ENCODE results near the gene TRIP12.
"Not testable (repeated sequence)": the region's sequence is repeated elsewhere in the genome, so short reads cannot be mapped to it uniquely, and the experiment has no call there.

TRIP12 gene

DNA sequence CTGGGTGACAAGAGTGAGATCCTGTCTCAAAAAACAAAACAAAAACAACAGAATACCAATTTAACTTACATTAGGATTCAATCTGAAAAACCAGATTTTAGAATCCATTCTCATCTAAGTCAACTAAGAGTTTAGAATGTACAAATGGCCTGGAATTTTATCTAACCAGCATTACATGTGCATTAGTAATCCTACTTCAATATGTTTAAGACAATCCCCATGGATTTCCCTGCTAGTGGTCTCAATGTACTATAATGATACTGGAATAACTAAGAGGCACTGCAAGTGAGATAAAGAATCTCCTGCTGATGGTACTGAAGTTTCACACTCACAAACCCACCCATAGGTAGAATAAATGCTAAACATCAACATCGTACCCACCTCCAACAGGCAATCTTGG, 153.6 kb downstream of the TRIP12 start:
- DNase-seq (ENCODE audit: low read depth in 2 of 2), result no peak

DNA sequence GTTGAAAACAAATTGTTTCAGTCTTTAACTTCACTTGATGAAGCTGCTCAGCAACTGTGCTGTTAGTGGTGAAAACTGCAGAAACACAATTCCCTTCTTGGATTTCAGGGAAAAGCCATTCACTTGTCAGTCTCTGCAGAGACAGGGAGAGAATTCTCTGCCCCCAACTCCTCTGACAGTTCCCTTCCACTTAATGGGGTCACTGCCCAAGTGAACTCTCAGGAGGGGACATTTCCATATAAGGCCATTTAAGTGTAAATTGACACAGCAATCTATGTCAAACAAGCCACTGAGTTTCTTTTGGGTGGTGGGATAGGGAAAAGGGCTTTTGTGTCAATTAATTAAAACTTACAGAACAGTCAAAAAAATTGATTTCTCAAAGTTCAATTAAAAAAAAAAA, 156.1 kb downstream of the TRIP12 start:
- no peak for DNase-seq (ENCODE audit: low read depth in 2 of 2)

DNA sequence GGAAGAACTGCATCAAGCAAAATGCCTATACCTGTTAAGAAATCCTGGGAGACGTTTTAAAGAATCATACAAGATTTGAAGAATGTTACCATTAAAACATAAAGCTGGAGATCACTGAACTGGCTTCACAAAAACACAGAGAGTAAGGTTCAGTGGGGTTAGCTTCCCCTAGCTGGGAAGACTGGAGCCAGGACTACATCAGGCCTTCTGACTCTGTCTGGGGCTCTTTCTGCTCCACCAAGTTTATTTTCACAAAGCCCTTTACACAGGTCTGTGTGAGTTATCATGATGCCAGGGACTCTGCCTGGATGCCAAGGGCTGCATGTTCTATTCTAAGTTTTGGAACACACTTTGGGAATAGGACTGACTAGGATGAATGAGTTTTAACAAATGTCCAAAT, 160.1 kb downstream of the TRIP12 start:
- DNase-seq (ENCODE audit: low read depth in 2 of 2), result no peak

DNA sequence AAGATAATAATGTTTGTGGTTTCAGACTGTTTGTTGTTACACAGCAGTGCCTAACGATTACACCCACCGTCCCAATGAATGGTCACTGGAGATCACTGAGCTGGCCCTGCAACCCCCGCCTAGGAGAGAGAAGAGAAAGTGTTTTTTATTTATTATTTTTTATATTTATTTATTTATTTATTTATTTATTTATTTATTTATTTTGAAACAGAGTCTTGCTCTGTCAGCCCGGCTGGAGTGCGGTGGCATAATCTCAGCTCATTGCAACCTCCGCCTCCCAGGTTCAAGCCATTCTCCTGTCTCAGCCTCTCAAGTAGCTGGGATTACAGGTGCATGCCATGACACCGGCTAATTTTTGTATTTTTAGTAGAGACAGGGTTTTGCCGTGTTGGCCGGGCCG, 164.3 kb downstream of the TRIP12 start:
- not testable (repeated sequence) for DNase-seq (ENCODE audit: low read depth in 2 of 2)

DNA sequence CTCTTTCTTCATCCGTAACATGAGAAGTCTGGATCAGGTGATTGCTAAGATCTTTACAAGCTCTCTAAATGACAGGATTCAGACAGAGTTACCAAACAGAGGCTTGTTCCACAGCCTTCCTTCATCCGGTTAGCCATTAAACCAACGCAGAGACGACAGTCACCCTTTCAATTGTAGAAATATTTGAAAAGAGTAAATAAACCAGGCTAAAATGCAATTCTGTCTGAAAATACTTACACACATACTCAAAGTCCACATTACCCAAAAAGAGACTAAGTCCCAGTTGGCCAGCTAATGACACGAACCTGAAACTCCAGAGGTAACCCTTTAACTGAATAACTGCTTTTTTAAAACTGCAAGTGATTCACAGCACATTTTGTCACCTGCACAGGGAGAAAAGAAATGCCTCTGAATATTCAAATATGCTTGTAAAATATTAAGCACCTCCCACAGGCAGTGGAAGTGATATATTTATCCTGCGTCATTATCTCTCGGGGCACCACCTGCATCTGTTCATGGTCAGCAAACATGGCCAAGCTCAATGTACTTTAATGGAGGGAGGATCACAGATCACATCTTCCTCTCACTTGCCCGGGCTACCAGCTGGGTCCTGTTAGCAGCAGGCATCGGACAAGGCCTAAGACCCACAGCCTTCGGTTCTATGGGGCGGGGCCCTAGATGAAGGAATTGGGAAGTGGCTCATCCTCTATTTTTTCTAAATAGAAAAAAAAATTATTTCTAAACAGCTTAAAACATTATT, 168.7 kb downstream of the TRIP12 start:
- DNase-seq (ENCODE audit: low read depth in 2 of 2), result no peak

DNA sequence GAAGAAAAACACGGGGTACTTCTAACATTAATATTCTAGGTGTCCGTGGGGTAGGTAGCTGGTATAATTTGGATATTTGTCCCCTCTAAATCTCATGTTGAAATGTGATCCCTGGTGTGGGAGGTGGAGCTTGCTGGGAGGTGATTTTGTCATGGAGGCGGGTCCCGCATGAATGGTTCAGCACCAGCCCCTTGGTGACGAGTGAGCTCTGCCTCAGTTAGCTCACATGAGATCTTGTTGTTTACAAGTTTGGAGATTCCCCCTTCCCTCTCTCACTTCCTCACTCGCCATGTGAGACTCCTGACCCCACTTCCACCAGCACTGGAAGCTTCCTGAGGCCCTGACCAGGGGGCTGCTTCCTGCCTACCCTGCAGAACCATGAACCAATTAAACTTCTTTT, 172.0 kb downstream of the TRIP12 start:
- no peak for DNase-seq (ENCODE audit: low read depth in 2 of 2)

DNA sequence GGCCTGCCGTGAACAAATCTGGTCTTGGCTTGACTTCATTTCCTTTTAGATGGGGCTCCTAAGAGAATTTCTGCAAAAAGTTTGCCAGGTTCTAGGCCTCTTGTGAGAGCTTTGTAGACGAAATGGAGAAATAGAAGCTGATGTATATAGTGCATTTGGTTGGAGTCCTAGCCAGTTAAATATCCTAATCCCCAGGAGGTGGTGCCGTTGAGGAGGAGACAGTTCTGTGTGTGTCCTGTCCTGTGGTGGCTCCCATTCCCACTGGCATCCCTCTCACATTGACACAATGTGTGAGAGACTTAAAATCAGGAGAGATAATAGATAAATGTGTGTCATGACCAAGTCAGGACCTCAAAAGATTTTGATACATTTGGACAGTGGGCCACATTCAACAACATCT, 172.9 kb downstream of the TRIP12 start:
- no peak for DNase-seq (ENCODE audit: low read depth in 2 of 2)

DNA sequence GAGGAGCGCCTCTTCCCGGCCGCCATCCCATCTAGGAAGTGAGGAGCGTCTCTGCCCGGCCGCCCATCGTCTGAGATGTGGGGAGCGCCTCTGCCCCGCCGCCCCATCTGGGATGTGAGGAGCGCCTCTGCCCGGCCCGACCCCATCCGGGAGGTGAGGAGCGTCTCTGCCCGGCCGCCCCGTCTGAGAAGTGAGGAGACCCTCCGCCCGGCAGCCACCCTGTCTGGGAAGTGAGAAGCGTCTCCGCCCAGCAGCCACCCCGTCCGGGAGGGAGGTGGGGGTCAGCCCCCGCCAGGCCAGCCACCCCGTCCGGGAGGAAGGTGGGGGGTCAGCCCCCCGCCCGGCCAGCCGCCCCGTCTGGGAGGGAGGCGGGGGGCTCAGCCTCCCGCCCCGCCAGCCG, 179.1 kb downstream of the TRIP12 start:
- not testable (repeated sequence) for DNase-seq (ENCODE audit: low read depth in 2 of 2)

DNA sequence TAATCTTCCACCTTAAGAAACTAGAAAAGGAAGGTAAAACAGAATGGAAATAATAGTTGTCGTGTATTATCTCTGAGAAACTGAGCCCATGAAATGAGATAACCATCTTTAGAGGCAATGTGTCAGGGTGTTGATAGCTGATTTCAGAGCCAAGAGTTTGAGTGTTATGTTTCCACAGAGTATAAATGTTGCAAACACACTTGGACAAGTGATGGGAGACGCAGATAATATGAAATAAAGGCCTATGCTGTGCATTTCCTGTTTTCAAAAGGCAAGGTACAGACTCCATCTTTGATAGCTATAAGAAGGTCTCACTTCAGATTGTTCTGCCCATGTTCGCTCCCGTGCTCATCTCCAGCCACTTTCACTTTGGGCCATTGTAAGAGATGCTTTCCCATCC, 181.5 kb downstream of the TRIP12 start:
- no peak for DNase-seq (ENCODE audit: low read depth in 2 of 2)

DNA sequence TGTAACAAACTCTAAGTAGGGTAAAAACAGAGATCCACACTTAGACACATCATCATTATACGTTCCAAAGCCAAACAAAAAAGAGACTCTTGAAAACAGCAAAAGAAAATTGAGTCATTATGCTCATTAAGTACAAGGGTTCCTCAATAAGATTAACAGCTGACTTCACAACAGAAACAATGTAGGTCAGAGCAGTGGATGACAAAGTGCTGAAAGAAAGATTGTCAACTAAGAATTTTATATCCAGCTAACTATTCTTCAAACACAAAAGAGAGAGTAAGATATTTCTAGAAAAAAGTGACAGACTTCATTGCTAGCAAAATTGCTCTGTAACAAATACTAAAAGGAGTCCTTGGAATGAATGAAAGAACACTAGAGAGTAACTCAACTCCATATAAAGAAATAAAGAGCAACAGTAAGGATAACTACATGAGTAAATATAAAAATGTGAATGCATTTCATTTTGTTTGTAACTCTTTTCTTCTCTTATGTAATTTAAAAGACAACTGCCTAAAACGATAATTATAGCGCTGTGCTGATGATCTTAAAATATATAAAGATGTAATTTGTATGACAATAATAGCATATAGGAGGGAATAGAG, 183.7 kb downstream of the TRIP12 start:
- no peak for DNase-seq (ENCODE audit: low read depth in 2 of 2)

DNA sequence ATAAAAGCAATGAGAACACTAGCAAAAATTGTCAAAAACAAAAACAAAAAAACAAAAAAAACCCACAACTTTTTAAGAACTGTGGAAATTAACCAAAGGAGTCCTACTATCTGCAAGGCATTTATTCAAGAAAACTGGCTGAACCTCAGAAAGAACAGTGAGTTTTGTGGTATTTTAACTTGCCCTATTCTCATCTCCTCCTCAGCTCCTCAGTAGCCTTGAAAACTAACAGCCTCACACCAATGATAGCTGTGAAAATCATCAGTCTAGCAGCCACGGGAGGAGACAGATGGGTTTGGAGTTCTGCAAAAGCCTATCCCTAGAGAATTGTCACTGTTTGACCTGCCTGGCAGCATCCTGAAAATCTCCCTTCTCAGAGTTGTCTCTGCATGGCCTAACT, 187.4 kb downstream of the TRIP12 start:
- DNase-seq (ENCODE audit: low read depth in 2 of 2), result no peak

DNA sequence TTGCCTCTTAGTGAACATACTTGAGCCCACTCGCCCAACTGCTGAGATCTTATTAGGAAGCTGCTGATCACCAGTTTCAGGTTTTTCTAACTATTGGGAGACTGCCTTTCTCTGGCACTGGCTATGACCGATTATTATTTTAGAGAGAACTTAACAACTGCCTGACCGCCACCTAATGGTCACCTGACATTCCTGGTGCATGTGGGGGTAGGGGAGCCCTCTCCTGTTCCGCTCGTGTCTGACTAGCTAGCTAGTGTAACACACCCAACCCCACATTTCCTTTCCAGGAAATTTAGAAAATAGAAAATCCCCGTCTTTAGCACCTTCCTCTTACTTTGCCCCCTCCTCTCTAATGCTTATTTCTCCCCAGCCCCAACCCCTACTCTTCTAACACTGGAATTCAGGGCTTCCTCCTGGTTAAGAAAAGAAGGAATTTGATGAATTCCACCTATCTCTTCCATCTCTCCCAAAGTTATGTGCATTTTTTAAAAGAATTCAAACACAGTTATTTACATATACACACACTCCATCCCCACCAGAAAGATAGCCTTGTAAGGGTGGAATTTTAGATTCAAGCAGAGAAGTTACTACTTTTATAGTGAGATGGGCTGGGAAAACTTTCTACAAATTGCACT, 188.1 kb downstream of the TRIP12 start:
- DNase-seq (ENCODE audit: low read depth in 2 of 2), result no peak

DNA sequence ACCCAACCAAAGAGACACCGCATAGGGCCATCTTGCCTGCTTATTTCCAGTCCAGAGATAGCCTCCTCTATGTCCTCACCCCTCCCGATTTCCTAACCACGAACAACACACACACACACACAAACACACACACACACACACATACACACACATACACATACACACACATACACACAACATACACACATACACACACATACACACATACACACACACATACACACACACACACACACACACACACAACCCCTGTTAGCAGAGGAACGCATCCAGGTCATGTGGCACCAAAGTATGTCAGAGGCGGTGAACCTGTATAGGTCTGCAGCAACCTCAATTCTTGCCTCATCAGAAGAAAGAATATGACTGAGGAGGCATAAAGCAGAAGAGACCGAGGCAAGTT, 188.9 kb downstream of the TRIP12 start:
- DNase-seq (ENCODE audit: low read depth in 2 of 2), result no peak

DNA sequence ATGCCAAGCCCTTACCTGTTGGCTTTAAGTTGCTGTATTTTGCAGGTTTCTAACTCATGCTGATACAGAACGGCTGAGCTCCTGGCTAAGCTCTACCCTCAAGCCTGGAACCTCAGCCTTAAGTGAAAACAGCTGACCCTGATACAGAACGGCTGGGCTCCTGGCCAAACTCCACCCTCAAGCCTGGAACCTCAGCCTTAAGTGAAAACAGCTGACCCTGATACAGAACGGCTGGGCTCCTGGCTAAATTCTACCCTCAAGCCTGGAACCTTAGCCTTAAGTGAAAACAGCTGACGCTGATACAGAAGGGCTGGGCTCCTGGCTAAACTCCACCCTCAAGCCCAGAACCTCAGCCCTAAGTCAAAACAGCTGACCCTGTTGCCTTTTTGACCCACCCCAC, 189.9 kb downstream of the TRIP12 start:
- DNase-seq (ENCODE audit: low read depth in 2 of 2), result no peak

DNA sequence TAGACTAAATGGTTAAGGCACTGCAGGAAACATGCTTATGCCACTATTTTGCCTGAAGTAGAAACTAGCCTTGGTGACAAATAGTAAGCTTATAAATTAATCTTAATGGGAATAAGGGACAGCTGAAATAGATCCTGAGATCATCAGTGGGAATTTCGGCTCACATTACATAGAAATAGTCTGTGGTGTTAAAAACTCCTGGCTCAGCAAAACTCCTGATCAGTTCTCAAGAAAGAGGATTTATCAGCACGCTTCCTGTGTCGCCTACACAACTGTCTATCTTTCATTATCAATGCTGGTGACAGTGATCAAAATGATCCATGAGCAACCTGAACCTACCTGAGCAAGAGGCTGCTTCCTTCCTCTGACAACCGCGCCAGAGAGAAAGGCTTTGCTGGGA, 190.4 kb downstream of the TRIP12 start:
- DNase-seq (ENCODE audit: low read depth in 2 of 2), result no peak

DNA sequence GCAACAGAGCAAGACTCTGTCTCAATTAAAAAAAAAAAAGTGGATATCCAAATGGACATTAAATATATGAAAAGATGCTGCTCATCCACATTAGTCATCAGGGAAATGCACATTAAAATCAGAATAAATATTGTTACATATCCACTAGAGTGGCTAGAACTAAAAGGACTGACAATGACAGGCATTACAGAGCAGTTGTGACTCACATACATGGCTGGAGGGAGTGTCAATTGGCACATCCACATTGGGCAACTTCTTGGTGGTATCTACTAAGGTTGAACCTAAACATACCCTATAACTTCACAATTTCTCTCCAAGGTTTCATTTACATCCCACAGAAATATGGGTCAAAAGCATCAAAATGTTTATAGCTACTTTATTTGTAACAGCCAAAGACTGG, 193.4 kb downstream of the TRIP12 start:
- DNase-seq (ENCODE audit: low read depth in 2 of 2), result no peak

DNA sequence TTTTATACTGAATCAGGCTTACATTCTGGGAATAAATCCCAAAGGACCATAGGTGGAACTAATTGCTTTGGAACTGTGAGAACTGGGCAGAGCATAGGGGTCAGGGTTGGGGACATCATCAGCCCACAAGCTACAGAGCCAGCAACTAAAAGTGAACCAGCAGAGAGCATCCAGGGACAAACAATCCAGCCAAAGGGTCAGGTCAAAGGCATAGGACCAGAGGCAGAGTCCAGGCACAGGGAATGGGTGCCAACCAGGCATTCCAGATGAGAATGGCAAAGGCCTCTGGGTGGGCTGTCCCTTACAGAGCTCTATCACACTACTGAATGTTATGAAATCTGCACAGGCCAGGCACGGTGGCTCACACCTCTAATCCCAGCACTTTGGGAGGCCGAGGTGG, 195.2 kb downstream of the TRIP12 start:
- DNase-seq (ENCODE audit: low read depth in 2 of 2), result no peak

DNA sequence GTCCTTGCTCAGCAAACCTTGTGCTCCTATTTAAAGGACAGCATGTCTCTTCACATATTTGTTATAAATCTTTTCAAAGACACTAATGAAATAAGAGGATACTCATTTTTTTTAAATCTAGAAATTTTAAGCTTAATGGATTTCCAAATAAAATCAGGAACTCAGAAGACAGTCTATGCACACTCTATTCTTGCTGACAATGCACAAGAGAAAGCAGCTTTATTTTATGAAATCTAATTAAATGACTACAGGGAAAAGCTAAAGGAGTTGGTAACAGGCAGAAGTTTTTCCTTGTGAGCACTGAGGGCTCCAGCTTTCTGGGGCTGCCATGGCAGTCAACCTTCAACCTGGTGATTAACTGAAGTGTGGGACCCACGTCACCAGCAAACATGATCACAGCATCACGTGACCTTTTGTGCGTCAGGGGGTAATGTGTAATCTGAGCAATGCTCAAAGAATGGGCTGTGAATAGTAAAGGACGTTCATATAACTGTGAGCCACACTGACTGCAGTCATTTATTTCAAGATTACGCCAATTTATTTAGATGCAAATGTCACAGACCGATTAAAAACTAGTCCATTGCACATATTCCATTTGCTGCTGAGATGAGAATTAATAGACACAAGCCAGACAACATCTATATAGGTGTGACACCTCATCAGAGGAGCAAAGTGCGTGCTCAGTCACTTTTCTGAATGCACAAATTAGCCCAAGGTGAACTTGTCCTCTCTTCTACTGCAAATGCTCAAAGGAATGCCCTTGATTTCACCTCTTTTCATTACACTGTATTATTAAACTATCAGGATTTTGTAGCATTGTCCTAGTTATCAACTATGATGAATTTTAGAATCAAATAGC, 195.9 kb downstream of the TRIP12 start:
- no peak for DNase-seq (ENCODE audit: low read depth in 2 of 2)

DNA sequence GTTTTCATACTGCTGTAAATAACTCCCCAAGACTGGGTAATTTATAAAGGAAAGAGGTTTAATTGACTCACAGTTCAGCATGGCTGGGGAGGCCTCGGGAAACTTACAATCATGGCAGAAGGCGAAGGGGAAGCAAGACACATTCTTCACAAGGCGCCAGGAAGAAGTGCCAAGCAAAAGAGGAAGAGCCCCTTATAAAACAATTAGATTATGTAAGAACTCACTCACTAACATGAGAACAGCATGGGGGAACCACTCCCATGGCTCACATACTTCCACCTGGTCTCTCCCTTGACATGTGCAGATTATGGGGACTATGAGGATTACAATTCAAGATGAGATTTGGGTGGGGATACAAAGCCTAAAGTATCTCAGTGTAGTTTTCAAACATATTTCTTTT, 198.6 kb downstream of the TRIP12 start:
- DNase-seq (ENCODE audit: low read depth in 2 of 2), result not testable (repeated sequence)

DNA sequence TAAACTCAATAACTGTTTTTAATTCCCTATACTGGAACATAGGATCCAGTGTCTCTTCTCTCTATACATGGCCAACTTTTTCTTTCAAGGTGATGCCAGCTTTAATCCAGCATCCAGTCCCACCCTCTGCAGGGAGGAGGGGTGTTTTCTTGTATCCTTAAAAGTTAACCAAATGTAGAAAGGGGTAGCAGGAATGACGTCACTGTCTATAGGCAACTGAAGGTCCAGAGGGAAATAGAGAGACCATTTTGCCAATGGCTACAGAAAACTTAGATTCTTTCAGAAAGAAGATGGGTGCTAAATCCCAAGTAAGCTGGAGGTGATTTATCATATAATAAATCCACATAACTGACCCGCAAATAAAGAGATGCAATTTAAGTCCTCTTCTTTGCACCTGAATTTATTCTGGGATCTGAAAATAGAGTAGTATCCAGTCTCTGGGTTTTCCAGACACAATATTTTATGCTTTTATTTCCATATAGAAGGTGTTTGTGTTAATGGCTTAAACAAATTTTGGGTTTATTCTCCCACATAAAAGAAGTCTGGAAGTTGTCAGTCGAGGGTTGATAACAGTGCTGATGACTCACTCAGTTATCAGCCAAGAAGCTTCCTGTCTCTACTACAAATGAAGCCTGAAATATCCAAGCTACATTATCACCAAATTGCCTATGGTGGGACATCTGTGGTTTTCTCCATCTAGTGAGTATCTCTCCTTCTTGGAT, 201.7 kb downstream of the TRIP12 start:
- no peak for DNase-seq (ENCODE audit: low read depth in 2 of 2)

DNA sequence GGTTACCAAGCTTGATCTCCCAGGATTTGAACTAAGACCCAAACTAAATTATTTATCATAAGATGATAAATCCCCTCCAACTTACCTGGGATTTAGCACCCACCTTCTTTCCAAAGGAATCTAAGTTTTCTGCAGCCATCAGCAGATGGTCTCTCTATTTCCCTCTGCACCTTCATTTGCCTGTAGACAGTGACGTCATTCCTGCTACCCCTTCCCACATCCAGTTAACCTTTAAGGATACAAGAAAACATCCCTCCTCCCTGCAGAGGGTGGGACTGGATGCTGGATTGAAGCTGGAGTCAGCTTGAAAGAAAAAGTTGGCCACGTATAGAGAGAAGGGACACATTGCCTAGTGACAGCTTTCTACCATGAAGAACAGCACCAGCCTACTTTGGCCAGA, 203.8 kb downstream of the TRIP12 start:
- no peak for DNase-seq (ENCODE audit: low read depth in 2 of 2)
